ENCODE data around the gene ABHD11.

- TF ChIP-seq CTCF (IDR thresholded peaks at IDR 0.05; ENCODE audit: borderline replicate concordance, extremely low read depth, low read length, poor library complexity, severe bottlenecking), result no peak
- no peak for TF ChIP-seq EZH2 (IDR thresholded peaks at IDR 0.05; ENCODE audit: borderline replicate concordance, low read depth, low read length, severe bottlenecking)
Observed at GRCh38 chr7:73712773-73713172, 25.8 kb downstream of the ABHD11 start.

Measured in DND-41 (cell line).